RWPE1 (cell line): ENCODE measurements around the gene PRLR.

Experiments used
- CTCF ChIA-PET: fragments of 350-600 bp; sonication (Branson Sonifier 250); formaldehyde crosslinking; extraction: SDS; loops from one replicate; lab custom pipeline; 2021; lab: Yijun Ruan, JAX
- POLR2A ChIA-PET: fragments of 400-600 bp; formaldehyde crosslinking; extraction: SDS; loops from one replicate; lab custom pipeline; 2020; ENCODE audit warnings: antibody characterized with exemption; ENCODE audit not compliant: low non-redundant PET; lab: Yijun Ruan, JAX
- DNase-seq: peaks from one replicate; pipeline ENCODE4 v3.0.0; 2012; ENCODE audit warnings: low spot score
- H3K27ac ChIP-seq: fragments of 450-650 bp; 2 replicates; pipeline ENCODE4 v1.5.1; 2017
- CTCF ChIP-seq: fragments of 450-650 bp; conservative IDR thresholded peaks from 2 replicates; pipeline ENCODE4 v1.5.1; 2017; ENCODE audit warnings: low read depth, mild to moderate bottlenecking

PRLR gene

GRCh38 chr5:35023391-35024178, 206.7 kb downstream of the PRLR start:
- POLR2A ChIA-PET, result no interaction called here
- CTCF ChIA-PET, result interaction anchor here (0.7 kb wide), 1 partner anchor 66 kb away, joined by 3 read pairs; no protein-coding TSS in a partner anchor

GRCh38 chr5:35016174-35017051, 213.9 kb downstream of the PRLR start:
- ChIA-PET POLR2A (no interaction called here), CTCF (interaction anchor here (1.2 kb wide), 1 partner anchor 13 kb away, joined by 3 read pairs; no protein-coding TSS in a partner anchor)
- TF ChIP-seq CTCF, result no peak
- DNase-seq, result no peak
- H3K27ac ChIP-seq, result no peak overlapping the region

More at GRCh38 chr5:35023391-35024178, 206.7 kb downstream of the PRLR start:
- TF ChIP-seq CTCF, result no peak
- H3K27ac ChIP-seq, result no peak overlapping the region
- no peak for DNase-seq

- no peak for DNase-seq
- POLR2A ChIA-PET, result no interaction called here
- H3K27ac ChIP-seq, result no peak overlapping the region
- CTCF ChIA-PET, result no interaction called here
- no peak for TF ChIP-seq CTCF
Measured at GRCh38 chr5:35015063-35015462, 215.2 kb downstream of the PRLR start.

- DNase-seq, result no peak
- TF ChIP-seq CTCF, result no peak
- POLR2A ChIA-PET, result no interaction called here
- CTCF ChIA-PET, result no interaction called here
- H3K27ac ChIP-seq, result no peak overlapping the region
Measured at GRCh38 chr5:35012796-35013195, 217.5 kb downstream of the PRLR start.

- CTCF ChIA-PET, result no interaction called here
- DNase-seq, result no peak
- no peak overlapping the region for H3K27ac ChIP-seq
- no peak for TF ChIP-seq CTCF
- POLR2A ChIA-PET, result no interaction called here
Measured at GRCh38 chr5:35012365-35012764, 217.9 kb downstream of the PRLR start.

- DNase-seq, result no peak
- ChIA-PET POLR2A (no interaction called here), CTCF (interaction anchor here (0.6 kb wide), 1 partner anchor 767 kb away, joined by 3 read pairs; no protein-coding TSS in a partner anchor)
- TF ChIP-seq CTCF, result no peak
- H3K27ac ChIP-seq, result no peak overlapping the region
Measured at GRCh38 chr5:35010676-35011075, 219.6 kb downstream of the PRLR start.
